Hippocampal formation (tissue), 2 donors: ENCODE data around the gene FTCD.
"Not testable (repeated sequence)": the region's sequence is repeated elsewhere in the genome, so short reads cannot be mapped to it uniquely, and the experiment has no call there.

Experiments used
- DNase-seq, 2 donors: peaks; one replicate each; lab custom pipeline; 2025; lab: John Stamatoyannopoulos, UW

Gene FTCD

GRCh38 chr21:46111857-46112724, 43.3 kb downstream of the FTCD start:
- no peak for DNase-seq

GRCh38 chr21:46111193-46111571, 44.2 kb downstream of the FTCD start:
- no peak for DNase-seq

GRCh38 chr21:46110499-46111192, 44.7 kb downstream of the FTCD start:
- no peak for DNase-seq

- no peak for DNase-seq
Observed at GRCh38 chr21:46109313-46110221, 45.8 kb downstream of the FTCD start.

- no peak for DNase-seq
Observed at GRCh38 chr21:46108827-46109312, 46.5 kb downstream of the FTCD start.

- DNase-seq = not testable (repeated sequence)
Observed at GRCh38 chr21:46107376-46107775, 48.0 kb downstream of the FTCD start.

- no peak for DNase-seq
Observed at GRCh38 chr21:46104104-46104503, 51.3 kb downstream of the FTCD start.

GRCh38 chr21:46100906-46101305, 54.5 kb downstream of the FTCD start:
- DNase-seq = no peak

GRCh38 chr21:46100426-46100825, 55.0 kb downstream of the FTCD start:
- no peak for DNase-seq

- DNase-seq = no peak
Observed at GRCh38 chr21:46100020-46100419, 55.4 kb downstream of the FTCD start.

DNA sequence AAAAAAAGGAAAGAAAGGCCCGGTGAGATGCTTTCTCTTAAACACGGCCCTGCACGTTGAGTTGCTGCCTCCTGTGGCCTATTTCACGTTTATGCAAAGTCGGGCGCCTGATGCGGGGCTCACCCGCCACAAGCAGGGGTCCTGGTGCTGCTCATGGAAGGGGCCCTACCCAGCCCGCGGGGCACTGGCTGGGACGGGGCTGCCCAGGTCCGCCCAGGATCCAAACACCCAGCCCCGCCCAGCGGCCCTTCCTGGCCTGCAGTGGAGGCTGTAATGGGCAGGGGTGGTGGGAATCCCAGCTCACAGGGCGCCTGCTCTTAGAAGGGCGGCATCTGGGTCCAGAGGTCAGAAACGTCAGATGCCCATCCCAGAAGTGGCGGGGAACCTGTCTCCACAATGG, 55.9 kb downstream of the FTCD start:
- no peak for DNase-seq

GRCh38 chr21:46098303-46099141, 56.9 kb downstream of the FTCD start:
- no peak for DNase-seq

- DNase-seq = no peak
Observed at GRCh38 chr21:46097336-46098293, 57.8 kb downstream of the FTCD start, which contains the start of gene COL6A2. Gene COL6A2 (plus strand): TSS chr21:46098112.

DNA sequence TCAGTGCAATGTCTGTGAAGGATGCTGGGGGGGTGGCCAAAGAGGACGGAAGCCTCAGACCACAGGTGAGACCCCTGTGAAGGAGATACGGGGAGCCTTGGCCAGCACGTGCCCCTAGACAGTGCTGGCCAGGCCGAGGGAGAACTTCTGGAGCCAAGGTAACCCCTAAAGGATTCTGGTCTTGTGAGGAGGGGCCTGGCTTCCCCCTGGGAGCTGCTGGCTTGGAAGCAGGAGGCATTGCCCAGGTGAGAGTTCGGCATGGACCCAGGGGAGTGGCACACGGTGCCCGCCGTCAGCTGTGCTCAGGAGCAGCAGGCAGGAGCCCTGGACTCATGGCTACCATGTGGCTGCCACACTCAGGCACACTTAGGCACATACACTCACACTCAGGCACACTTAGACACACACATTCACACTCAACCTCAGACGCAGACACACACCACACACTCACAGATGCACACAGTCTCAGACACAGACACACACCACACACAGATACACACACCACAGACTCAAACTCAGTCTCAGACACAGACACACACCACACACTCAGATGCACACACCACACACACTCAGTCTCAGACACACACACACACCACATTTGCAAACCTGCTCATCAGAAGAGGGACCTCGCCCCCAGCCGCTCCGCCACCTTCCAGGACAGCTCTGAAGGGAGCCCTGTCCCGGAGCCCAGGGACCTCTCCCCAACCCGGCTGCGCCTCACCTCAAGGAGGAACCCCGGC, 58.6 kb downstream of the FTCD start:
- no peak for DNase-seq

DNA sequence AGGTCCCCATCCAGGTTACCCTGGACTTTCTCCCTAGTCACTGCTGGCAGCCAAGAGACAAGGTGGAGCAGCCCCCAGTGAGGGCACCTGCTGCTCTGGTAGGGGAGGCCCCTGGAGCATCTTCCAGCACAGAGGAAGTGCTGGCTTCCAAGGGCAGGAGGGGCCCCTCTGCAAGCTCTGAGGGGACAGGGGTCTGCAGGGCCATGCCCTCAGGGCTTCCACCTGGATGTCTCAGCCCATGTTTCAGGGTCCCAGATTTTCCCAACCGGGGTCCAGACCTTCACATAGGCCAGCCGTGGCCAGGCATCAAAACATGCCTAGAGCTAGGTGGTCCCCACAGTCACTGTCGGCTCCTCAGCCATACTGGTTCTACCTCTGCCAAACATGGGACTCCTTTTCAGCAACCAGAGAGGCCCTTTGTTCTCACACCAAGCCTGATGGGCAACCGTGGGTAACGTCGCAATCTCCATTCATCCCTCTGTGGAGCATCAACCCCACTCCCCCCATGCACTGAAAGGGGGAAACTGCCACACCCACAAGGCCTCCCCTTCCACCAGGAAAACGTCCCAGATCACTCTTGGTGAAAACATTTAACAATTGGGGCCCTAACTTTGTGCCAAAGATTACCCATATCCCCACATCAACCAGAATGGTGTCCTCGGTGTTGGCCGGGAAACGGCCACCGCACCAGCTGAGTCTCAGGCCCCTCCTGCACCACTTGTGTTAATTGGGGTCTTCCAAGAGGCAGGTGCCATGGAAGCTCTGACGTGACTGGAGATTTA, 59.4 kb downstream of the FTCD start:
- DNase-seq = no peak

GRCh38 chr21:46095083-46095719, 60.2 kb downstream of the FTCD start:
- DNase-seq = no peak

DNA sequence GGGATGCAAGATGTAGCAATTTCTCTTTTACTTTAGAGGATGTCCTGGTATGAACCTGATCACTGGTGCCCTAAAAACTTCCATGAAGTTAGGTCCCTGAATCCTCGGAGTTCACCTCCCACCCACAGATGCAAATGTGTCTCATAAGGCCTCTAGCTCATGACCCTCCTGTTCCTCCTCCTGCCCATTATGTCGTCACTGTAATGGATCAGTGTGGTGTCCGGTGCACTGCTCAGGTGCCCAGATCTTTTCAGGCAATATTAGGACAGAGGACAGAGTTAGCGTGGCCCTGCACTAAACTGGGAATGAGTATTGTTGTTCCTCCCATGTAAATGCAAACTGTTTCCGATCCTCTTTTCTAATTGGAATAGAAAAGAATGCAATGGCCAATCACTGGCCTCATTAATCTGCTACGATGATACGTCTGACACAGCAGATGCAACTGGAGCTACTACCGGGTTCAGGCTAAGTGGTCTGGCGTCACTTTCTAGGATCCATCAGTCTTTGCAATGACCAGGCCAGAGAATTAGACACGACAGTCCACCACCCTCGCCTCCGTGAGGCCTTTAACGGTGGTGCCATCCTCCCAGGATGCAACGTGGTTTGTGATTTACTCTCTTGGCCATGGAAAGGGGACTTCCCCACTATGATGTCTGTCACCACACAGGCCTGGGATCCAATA, 60.8 kb downstream of the FTCD start:
- no peak for DNase-seq
